Measurements from ENCODE around the gene FCN1.
"Not testable (repeated sequence)": the region's sequence is repeated elsewhere in the genome, so short reads cannot be mapped to it uniquely, and the experiment has no call there.

FCN1 gene

DNA sequence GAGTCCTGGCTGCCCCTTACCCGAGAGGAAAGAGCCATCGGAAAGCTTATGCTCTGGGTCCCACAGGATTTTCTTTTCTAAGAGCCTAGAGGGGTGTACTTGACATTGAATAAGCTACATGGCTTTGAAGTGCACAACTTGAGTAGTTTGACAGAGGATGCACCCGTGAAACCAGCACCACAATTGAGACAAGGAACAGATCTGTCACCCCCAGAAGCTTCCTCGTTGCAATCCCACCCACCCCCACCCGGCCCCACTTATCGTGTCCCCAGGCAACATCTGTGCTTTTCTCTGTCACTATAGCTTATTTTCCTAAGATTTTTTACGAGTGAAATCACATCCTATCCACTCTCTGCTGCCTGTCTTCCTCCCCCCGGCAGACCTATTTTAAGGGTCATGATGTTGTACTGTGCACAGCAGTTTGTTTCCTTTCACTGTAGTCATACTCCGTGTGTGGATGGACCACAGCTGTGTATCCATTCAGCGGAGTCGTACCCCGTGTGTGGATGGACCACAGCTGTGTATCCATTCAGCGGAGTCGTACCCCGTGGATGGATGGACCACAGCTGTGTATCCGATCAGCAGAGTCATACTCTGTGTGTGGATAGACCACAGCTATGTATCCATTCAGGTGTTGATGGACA is 45.9 kb downstream of the FCN1 start:
- no peak for DNase-seq (ENCODE audit: low read depth)

DNA sequence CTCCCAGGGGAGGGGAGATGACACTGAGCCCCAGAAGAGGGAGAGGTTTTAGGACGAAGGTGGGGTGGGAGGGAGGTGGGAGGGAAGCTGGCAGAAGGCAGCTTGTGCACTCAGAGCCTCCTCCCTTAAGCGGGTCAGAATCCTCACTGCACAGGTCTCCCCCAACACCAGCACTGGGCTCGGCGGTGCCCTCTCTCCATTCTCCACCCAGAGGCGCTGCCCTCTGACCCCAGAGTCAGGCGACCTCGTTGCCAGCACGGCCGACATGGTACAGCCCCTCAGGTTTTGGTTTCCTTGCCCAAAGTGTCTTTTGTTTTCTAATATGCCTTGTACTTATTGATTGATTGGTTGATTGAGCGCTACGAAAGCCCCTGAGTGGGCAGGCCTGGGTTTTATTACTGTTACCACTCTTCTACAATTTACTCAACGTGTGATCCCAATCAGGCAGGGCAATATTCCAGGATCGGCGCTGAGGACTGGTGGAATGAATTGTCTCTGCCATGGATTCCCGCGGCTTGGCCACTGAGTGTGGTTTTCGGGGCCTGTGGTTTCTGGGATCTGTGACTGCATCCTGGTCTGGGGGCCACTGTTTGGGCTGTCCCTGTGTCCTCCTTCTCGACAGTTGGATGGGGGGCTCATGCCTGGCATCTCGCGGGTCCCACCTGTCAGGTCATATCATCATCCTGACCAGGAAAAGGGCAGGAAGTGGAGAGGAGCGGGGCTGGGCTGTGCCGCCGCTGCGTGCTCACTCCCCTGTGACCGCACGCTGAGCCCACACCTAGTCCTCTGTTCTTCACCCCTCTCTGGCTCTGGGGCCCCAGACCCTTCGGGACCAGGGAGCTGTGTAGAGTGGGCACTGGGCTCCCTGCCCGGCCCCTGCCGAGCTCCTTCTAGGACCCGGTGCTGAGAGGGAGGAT is 46.7 kb downstream of the FCN1 start:
- no peak for DNase-seq (ENCODE audit: low read depth)

DNA sequence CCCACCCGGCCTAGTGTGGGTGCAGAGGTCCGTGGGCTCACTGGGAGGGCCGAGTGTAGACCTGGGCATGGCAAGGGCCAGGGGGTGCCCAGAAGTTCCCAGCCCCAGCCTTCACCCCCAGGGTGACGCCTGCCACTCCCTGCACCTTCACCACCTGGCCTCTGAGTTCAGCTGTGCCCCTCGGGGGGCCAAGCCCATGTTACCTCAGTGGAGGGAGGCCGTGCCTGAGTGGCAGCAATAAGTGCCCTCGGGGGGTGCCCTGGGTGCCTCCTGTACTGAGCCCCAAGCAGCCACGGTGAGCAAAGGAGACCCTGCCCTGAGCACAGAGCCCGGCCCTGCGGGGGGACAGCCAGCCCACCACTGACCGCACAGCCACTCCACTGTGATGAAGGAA is 47.4 kb downstream of the FCN1 start:
- DNase-seq (ENCODE audit: low read depth) = no peak

DNA sequence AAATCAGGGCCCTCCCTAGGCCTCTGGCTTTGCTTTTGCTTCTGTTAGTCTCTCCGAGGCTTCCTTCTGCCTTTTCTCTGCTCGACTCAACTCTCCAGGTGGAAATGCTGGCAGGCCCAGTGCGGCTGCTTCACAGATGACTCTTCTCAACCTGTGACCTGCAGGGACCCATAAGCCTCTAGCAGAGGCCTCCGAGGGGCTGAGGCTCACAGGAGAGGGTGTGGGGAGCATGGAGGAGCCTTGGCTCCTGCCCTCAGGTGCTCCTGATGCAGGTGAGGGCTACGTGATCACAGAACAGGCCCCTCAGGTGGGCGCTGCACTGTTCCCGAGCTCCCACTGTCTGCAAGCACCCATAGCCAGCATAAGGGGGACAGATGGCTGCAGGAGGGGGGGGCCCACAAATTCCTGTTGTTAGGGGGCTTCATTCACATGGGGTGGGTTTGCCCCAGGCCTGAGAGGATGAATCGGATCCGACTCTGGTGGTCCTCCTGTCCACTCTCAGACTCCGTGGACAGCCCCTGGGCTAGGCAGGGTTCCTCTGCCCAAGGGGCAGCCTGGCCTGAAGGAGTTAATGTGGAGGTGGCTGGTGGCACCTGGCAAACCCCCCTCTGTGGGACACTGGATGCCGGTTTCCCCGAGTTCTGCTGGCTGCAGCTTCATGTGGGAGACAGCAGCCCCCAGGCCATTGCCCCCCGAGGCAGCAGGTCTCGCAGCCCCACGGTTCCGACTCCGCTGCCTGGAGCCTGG is 48.0 kb downstream of the FCN1 start:
- no peak for DNase-seq (ENCODE audit: low read depth)

DNA sequence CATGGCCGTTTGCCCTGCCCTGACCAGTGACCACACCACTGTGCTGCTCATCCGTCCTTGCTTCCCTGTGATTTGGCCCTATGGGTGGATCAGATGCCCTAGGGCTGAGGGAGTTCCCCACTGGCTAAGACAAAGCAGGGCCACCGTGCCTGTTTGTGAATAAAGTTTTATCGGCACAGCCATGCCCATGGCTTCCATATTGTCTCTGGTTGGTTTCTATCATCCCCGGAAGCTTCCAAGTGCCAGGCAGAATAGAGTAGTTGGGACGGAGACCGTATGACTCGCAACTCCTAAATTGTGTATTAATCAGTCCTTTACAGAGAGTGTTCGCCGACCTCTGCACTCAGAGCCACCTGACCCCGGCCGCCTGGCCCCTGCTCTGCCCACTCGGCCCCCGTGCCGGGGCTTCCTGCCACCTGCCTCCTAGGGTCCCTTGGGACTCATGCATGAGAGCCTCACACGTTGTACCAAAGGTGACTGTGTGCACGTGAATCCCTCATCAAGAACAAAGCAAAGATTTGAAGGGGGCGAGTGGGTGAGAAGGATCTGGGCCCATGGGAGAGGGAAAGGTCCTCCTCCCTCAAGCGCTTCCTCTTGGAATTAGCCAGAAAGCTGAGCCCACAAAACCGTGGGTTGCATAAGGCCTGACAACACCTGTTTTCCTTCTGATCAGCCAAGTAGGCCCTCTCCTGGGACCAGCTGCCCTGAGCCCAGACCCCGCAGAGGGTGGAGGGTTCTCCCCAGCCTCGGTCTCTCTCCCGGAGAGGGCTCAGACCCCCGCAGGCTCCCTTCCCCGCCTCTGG is 48.8 kb downstream of the FCN1 start:
- no peak for DNase-seq (ENCODE audit: low read depth)

DNA sequence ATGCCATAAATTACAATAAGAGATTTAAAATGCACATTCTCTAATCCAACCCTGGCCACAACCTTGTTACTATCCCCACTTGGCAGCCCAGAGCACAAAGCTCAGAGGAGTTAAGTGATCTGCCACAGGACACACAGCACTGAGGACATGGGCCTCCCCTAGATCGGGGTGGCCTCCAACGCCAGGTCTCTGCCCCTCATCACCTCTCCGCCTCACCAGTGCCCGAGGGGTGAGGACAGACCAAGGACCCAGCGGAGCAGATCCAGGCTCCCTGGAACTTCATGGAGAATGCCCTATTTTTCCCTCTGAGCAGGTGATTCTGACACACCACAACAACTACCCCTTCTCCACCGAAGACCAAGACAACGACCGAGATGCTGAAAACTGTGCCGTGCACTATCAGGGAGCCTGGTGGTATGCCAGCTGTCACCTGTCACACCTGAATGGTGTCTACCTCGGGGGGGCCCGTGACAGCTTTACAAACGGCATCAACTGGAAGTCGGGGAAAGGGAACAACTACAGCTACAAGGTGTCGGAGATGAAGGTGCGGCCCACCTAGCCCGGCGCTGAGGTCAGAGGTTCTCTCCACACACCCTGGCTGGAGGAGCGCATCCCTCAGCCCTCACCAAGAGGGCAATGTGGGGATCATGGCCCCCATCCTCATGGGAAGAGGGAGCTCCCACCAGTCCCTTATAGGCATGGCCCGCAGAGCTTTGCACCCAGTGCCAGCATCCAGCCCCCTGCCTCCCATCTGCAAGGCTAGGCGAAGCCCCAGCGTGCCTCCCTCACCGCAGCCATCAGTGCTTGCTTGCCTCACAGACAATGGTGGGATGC is 49.6 kb downstream of the FCN1 start:
- DNase-seq (ENCODE audit: low read depth) = no peak

DNA sequence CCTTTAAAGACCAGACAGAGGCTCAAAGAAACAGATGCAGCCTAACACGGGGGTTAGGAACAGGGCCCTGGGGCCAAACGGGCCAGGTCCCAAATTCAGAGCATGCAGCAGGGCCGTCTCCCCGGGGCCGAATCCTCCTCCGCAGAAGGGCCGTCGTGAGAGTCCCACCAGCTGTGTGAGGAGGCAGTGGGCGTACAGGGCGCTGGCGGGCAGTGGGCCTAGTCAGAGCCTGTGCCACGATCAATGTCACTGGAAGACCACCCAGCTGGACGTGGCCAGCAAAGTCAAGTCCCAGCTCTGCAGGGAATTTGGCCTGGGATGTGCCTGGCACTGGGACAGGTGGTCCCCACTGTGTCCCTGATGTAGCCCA is 52.9 kb downstream of the FCN1 start:
- DNase-seq (ENCODE audit: low read depth) = no peak

DNA sequence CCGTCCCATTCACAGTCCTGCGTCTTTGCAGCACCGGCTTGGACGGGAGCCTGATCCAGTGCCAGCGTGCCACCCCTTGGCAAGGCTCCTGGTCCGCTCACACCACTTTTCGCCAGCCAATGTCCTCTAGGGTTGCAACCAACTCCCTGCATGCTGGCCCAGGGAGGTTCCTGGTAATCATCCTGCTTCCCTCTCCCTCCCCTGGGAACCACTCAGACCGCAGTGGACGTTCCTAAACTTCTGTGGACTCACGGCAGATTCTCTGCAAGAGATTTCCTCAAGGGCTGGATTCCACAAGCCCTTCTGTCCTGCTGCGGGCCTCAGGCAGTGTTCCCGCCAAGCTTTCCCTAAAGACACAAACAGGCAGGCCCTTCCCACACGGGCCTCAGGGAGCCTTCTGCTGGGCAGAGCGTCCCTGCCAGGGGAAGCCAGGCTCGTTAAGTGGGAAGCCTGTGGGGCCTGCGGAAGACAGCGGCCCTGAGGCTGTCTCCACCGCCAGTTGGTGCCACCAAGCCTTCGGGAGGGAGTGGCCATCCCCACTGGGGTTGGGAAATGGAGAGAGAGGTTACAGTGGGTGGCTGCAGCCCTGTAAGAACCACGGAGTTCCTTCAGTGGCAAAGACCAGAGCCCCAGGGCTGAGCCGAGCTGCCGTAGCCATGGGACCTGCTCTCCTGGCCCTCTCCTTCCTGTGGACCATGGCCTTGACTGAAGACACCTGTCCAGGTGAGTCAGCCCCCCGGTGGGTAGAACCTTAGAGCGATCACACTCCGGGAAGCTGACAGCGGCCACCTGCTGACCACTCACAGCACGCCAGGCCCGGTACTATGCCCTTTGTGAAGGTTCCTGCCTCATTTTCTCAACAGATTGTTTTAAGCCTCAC is 53.5 kb downstream of the FCN1 start:
- DNase-seq (ENCODE audit: low read depth) = no peak

DNA sequence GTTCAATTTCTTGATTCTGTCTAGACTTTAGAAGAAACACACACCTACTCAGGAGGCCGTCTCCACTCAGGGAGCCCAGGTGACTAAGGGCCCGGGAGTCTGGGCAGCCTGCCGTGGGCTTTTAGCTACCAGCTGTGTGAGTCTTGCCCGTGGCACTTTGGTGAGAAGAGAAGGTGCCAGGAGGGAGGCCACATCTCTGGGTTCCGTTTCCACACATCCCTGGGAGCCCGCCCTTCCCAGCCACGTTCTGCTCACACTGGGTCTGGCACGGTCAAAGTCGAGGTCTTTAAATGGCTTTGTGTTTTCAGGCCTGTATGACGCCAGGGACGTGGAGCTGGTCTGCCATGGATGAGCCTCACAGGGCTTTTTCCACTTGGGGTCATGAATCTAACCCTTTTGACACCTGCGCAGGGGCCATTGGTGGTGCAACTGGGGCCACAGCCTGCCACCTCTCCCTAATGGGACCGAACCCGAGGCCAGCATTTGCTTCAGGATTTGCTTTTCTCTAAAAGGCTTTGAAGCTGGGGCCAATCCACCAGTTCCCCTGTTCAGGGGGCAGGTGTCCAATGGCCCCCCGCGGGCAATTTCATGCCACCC is 54.3 kb downstream of the FCN1 start:
- DNase-seq (ENCODE audit: low read depth) = no peak

DNA sequence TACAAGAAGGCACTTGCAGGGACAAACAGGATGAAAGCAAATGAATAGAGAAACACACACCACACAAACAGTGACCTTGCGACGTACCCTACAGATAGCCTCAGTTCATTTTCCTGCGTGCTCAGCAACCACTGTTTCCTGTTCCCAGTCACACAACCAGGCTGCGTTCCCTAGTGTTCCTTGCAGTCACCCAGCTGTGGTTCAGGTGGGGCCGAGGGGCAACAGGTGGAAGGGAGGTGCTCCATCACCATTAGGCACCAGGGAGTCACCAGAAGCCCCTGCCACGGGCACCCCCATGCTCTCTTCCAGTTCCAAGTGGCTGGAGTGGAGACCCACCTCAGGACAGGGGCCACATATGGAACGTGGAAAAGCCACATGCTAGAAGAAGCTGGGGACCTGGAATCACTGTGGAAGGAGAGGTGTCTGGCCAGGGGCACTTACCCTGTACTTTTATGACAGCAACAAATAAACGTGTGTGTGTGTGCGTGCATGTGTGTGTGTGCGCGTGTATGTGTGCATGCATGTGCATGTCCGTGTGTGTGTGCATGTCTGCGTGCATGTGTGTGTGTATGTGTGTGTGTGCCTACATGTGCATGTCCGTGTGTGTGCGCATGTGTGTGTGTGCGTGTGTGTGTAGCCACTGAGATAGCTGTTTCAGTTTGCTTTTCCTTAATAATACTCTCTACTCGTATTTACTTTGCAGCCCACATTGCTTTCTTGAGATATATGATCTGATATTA is 55.9 kb downstream of the FCN1 start:
- DNase-seq (ENCODE audit: low read depth) = no peak

DNA sequence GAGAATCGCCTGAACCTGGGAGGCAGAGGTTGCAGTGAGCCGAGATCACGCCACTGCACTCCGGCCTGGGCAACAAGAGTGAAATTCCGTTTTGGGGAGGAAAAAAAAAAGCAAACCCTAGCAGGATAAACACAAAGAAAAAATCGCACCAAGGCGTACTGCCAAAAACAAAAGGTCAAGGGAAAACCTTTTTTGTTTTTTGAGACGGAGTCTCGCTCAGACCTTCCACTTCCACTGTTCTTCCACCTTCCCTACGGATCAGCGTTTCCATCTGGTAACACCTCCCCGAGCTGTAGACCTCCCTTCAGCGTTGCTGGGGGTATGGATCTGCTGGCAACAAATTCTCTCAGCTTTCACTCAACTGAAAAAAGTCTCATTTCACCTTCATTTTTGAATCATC is 57.2 kb downstream of the FCN1 start:
- no peak for DNase-seq (ENCODE audit: low read depth)

DNA sequence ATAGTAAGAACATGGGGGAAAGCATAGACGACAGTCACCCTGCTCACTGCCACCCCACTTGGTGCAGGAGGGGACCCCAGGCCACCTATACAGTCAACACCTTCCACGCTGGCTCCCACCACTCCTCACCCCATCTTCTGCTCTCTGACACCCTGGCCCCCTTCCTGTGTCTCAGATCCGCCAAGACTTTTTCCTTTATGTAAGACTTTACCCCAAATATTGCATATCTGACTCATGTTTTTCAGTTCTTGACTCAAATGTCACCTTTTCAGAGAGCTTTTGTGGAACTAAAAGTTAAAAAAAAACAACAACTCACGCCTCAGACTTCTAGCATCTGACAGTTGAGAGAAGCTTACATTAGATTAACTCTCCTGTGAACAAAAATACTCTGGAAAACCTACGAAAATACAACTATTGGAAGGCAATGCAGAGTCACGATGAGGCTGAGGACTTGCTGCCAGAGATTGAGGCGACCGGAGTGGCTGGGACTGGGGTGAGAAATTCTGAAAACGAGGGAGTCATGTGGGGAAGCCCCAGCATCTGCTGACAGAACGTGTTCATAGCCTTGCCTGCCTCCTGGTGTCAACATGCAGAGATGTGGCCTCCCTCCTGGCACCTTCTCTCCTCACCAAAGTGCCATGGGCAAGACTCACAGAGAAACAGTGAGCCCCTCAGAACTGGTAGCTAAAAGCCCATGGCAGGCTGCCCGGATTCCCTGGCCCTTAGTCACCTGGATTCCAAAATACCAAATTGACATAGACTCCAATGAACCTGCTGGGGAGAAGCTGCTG is 59.5 kb downstream of the FCN1 start:
- no peak for DNase-seq (ENCODE audit: low read depth)

DNA sequence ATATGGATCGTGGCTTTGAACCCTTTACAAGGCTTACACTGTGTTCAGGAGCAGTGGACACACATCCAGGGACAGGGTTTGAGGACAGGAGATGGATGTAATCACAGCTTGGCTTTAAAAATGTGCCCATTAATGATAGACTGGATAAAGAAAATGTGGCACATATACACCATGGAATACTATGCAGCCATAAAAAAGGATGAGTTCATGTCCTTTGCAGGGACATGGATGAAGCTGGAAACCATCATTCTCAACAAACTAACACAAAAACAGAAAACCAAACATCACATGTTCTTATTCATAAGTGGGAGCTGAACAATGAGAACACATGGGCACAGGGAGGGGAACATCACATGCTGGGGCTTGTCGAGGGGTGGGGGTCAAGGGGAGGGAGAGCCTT is 60.3 kb downstream of the FCN1 start:
- not testable (repeated sequence) for DNase-seq (ENCODE audit: low read depth)

DNA sequence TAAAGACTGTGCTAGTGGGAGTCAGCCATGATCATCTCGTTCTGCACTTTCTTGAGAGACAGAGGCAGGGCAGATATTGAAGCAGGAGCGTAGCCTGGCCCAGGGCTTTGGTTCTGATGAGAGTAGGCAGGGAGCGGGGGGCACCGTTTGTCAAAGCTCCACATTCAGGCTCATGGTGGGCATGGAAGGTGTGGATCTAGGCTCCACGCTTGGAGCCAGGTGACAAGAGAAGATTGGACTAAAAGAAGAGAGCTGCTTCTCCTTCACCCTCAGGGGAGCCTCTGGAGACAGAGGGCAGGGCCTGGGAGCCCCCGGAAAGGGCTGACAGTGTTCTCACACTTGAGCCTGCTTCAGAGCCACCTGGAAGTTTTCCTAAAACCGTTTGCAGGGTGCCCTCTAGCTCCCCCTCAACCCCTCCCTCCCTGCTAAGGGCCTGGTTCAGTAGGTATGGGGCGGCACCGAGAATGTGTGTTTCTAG is 61.8 kb downstream of the FCN1 start:
- no peak for DNase-seq (ENCODE audit: low read depth)
